Measurements from ENCODE around the gene CWC27. TPM values are rescaled to one million over a fixed set of nuclear protein-coding genes. Genes with fewer than 3 reads are reported as not detected.

Gene CWC27
- total RNA-seq, 2 donors from 2014 or later, result 8.5 to 12.5 TPM

- TF ChIP-seq CTCF (IDR thresholded peaks at IDR 0.05), result no peak
- TF ChIP-seq POLR2AphosphoS5 (IDR thresholded peaks at IDR 0.05), result no peak
- TF ChIP-seq POLR2A (IDR thresholded peaks at IDR 0.05), result no peak
- H3K9me3 ChIP-seq, result no peaks in the 10 kb centered on the region
- no peaks in the 10 kb centered on the region for H3K36me3 ChIP-seq
- no peaks in the 10 kb centered on the region for H3K27me3 ChIP-seq (replicated peaks; ENCODE audit: insufficient read depth)
- intact Hi-C loops (cut with DNase I), result no loop called here
- H3K4me1 ChIP-seq (replicated peaks), result peaks cover 3% of the 10 kb centered on the region
- 94% methylated on average over 1 of the region's 1 CpG for WGBS
- H3K4me3 ChIP-seq, result no peak overlapping the region
- no peak for DNase-seq (ENCODE audit: low spot score)
- no peak overlapping the region for H3K27ac ChIP-seq
Measured at GRCh38 chr5:64790210-64790609, 21.5 kb downstream of the CWC27 start.

- DNase-seq (ENCODE audit: low spot score), result no peak
- H3K9me3 ChIP-seq, result no peaks in the 10 kb centered on the region
- H3K27ac ChIP-seq, result no peak overlapping the region
- H3K4me3 ChIP-seq, result no peak overlapping the region
- intact Hi-C loops (cut with DNase I), result no loop called here
- no peaks in the 10 kb centered on the region for H3K27me3 ChIP-seq (replicated peaks; ENCODE audit: insufficient read depth)
- no peaks in the 10 kb centered on the region for H3K36me3 ChIP-seq
- TF ChIP-seq POLR2A (IDR thresholded peaks at IDR 0.05) (no peak), POLR2AphosphoS5 (IDR thresholded peaks at IDR 0.05) (no peak), CTCF (IDR thresholded peaks at IDR 0.05) (no peak)
- H3K4me1 ChIP-seq (replicated peaks), result peaks cover 3% of the 10 kb centered on the region
Measured at GRCh38 chr5:64792469-64792868, 23.7 kb downstream of the CWC27 start.

- H3K4me1 ChIP-seq (replicated peaks), result peaks cover 3% of the 10 kb centered on the region
- 40% methylated on average over 3 of the region's 3 CpGs for WGBS
- TF ChIP-seq POLR2AphosphoS5 (IDR thresholded peaks at IDR 0.05) (no peak), POLR2A (IDR thresholded peaks at IDR 0.05) (no peak)
Measured at GRCh38 chr5:64794053-64794770, 25.5 kb downstream of the CWC27 start.

GRCh38 chr5:64796301-64796700 lies 27.6 kb downstream of the CWC27 start:
- no peaks in the 10 kb centered on the region for H3K36me3 ChIP-seq
- H3K27ac ChIP-seq, result no peak overlapping the region
- H3K4me1 ChIP-seq (replicated peaks), result peaks cover 3% of the 10 kb centered on the region
- TF ChIP-seq POLR2A (IDR thresholded peaks at IDR 0.05) (no peak), CTCF (IDR thresholded peaks at IDR 0.05) (no peak), POLR2AphosphoS5 (IDR thresholded peaks at IDR 0.05) (no peak)
- intact Hi-C loops (cut with DNase I), result no loop called here
- no peaks in the 10 kb centered on the region for H3K27me3 ChIP-seq (replicated peaks; ENCODE audit: insufficient read depth)
- DNase-seq (ENCODE audit: low spot score), result no peak
- no peak overlapping the region for H3K4me3 ChIP-seq
- H3K9me3 ChIP-seq, result no peaks in the 10 kb centered on the region

More at GRCh38 chr5:64794053-64794770, 25.5 kb downstream of the CWC27 start:
- intact Hi-C loops (cut with DNase I), result no loop called here
- H3K36me3 ChIP-seq, result no peaks in the 10 kb centered on the region
- no peaks in the 10 kb centered on the region for H3K27me3 ChIP-seq (replicated peaks; ENCODE audit: insufficient read depth)
- H3K27ac ChIP-seq, result no peak overlapping the region
- H3K4me3 ChIP-seq, result no peak overlapping the region
- no peak for DNase-seq (ENCODE audit: low spot score)
- H3K9me3 ChIP-seq, result no peaks in the 10 kb centered on the region

GRCh38 chr5:64800926-64801325 lies 32.2 kb downstream of the CWC27 start:
- TF ChIP-seq POLR2A (IDR thresholded peaks at IDR 0.05) (no peak), CTCF (IDR thresholded peaks at IDR 0.05) (no peak), POLR2AphosphoS5 (IDR thresholded peaks at IDR 0.05) (no peak)
- H3K27me3 ChIP-seq (replicated peaks; ENCODE audit: insufficient read depth), result no peaks in the 10 kb centered on the region
- no peaks in the 10 kb centered on the region for H3K9me3 ChIP-seq
- no peak for DNase-seq (ENCODE audit: low spot score)
- intact Hi-C loops (cut with DNase I), result no loop called here
- no peaks in the 10 kb centered on the region for H3K4me1 ChIP-seq (replicated peaks)
- H3K27ac ChIP-seq, result no peak overlapping the region
- 90% methylated on average over 2 of the region's 2 CpGs for WGBS
- H3K36me3 ChIP-seq, result no peaks in the 10 kb centered on the region
- H3K4me3 ChIP-seq, result no peak overlapping the region
